Measurements from ENCODE around the gene SPTY2D1.

Gene SPTY2D1

GRCh38 chr11:18671246-18671645 is 37.1 kb upstream of the SPTY2D1 start:
- TF ChIP-seq REST (IDR thresholded peaks at IDR 0.05; ENCODE audit: insufficient read depth in 1 of 2, low read depth in 2 of 2, low read length in 2 of 2) = no peak
- TF ChIP-seq TAF1 (IDR thresholded peaks at IDR 0.05; ENCODE audit: borderline replicate concordance, insufficient read depth, low read length) = no peak

- TF ChIP-seq REST (IDR thresholded peaks at IDR 0.05; ENCODE audit: insufficient read depth in 1 of 2, low read depth in 2 of 2, low read length in 2 of 2) = no peak
- no peak for TF ChIP-seq FOXP2 (optimal IDR thresholded peaks at IDR 0.05; ENCODE audit: borderline replicate concordance, extremely low read depth, extremely low read length, insufficient read depth)
Observed at GRCh38 chr11:18669711-18670110, 35.6 kb upstream of the SPTY2D1 start.

GRCh38 chr11:18669219-18669596 is 35.1 kb upstream of the SPTY2D1 start:
- TF ChIP-seq FOXP2 (optimal IDR thresholded peaks at IDR 0.05; ENCODE audit: borderline replicate concordance, extremely low read depth, extremely low read length, insufficient read depth) = no peak
- no peak for TF ChIP-seq REST (IDR thresholded peaks at IDR 0.05; ENCODE audit: insufficient read depth in 1 of 2, low read depth in 2 of 2, low read length in 2 of 2)
- TF ChIP-seq TAF1 (IDR thresholded peaks at IDR 0.05; ENCODE audit: borderline replicate concordance, insufficient read depth, low read length) = no peak
- TF ChIP-seq POLR2AphosphoS5 (IDR thresholded peaks at IDR 0.05; ENCODE audit: low read depth, low read length) = no peak
- no peak for TF ChIP-seq SIN3A (IDR thresholded peaks at IDR 0.05; ENCODE audit: borderline replicate concordance, insufficient read depth, low read length)

- TF ChIP-seq SIN3A (IDR thresholded peaks at IDR 0.05; ENCODE audit: borderline replicate concordance, insufficient read depth, low read length) = no peak
- TF ChIP-seq REST (IDR thresholded peaks at IDR 0.05; ENCODE audit: insufficient read depth in 1 of 2, low read depth in 2 of 2, low read length in 2 of 2) = no peak
- no peak for TF ChIP-seq TAF1 (IDR thresholded peaks at IDR 0.05; ENCODE audit: borderline replicate concordance, insufficient read depth, low read length)
- TF ChIP-seq POLR2AphosphoS5 (IDR thresholded peaks at IDR 0.05; ENCODE audit: low read depth, low read length) = no peak
- TF ChIP-seq FOXP2 (optimal IDR thresholded peaks at IDR 0.05; ENCODE audit: borderline replicate concordance, extremely low read depth, extremely low read length, insufficient read depth) = no peak
Observed at GRCh38 chr11:18668131-18668530, 34.0 kb upstream of the SPTY2D1 start.

GRCh38 chr11:18657673-18658072 is 23.5 kb upstream of the SPTY2D1 start:
- no peak for TF ChIP-seq POLR2AphosphoS5 (IDR thresholded peaks at IDR 0.05; ENCODE audit: low read depth, low read length)
- no peak for TF ChIP-seq SIN3A (IDR thresholded peaks at IDR 0.05; ENCODE audit: borderline replicate concordance, insufficient read depth, low read length)
- no peak for TF ChIP-seq FOXP2 (optimal IDR thresholded peaks at IDR 0.05; ENCODE audit: borderline replicate concordance, extremely low read depth, extremely low read length, insufficient read depth)
- TF ChIP-seq REST (IDR thresholded peaks at IDR 0.05; ENCODE audit: insufficient read depth in 1 of 2, low read depth in 2 of 2, low read length in 2 of 2) = no peak
- TF ChIP-seq TAF1 (IDR thresholded peaks at IDR 0.05; ENCODE audit: borderline replicate concordance, insufficient read depth, low read length) = no peak

All from PFSK-1 (cell line).